Stomach (tissue), 9 donors: ENCODE results near the gene FAM98C. TPM values are rescaled to one million over a fixed set of nuclear protein-coding genes. Genes with fewer than 3 reads are reported as not detected.

Source experiments
- DNase-seq, 2 donors: peaks; one replicate each; pipeline versions ENCODE4 v3.0.0 to v3.0.0-alpha.2; 2013 to 2019
- H3K27ac ChIP-seq, 5 donors: fragments of 200-600 bp in 4 of 5; sonication (generic) in 4 of 5; one replicate each; pipeline ENCODE4 v1.5.1; 2013 to 2019; ENCODE audit warnings: mild to moderate bottlenecking in 1 of 5, moderate library complexity in 1 of 5
- H3K27me3 ChIP-seq, 3 donors: fragments of 200-600 bp; sonication (generic); one replicate each; pipeline ENCODE4 v1.5.1; 2017 to 2019; ENCODE audit warnings: mixed run types in 1 of 3
- H3K36me3 ChIP-seq, 4 donors: fragments of 200-600 bp; sonication (generic); 1 replicate in 3 of 4; 2 replicates in 1 of 4; pipeline ENCODE4 v1.5.1; 2016 to 2019
- H3K4me1 ChIP-seq, 4 donors: fragments of 200-600 bp; sonication (generic); one replicate each; pipeline ENCODE4 v1.5.1; 2016 to 2019
- H3K4me3 ChIP-seq, 4 donors: fragments of 200-600 bp; sonication (generic) in 3 of 4; one replicate each; pipeline ENCODE4 v1.5.1; 2016 to 2019; ENCODE audit warnings: mild to moderate bottlenecking in 1 of 4
- H3K9me3 ChIP-seq, 4 donors: fragments of 200-600 bp; sonication (generic); one replicate each; pipeline ENCODE4 v1.5.1; 2016 to 2019
- EP300 ChIP-seq: sonication (generic); formaldehyde crosslinking; IDR thresholded peaks from one replicate; pipeline ENCODE4 v1.6.1; 2017; ENCODE audit warnings: antibody characterized with exemption
- POLR2A ChIP-seq, 4 donors: fragments of 450-650 bp; IDR thresholded peaks; one replicate each; pipeline ENCODE4 v1.6.1; 2016; ENCODE audit warnings: antibody characterized with exemption in 4 of 4, control low read depth in 2 of 4, mild to moderate bottlenecking in 1 of 4, moderate library complexity in 1 of 4
- POLR2AphosphoS5 ChIP-seq, 3 donors: sonication (generic); formaldehyde crosslinking; IDR thresholded peaks; one replicate each; pipeline ENCODE4 v1.6.1; 2016; ENCODE audit warnings: antibody characterized with exemption in 3 of 3
- WGBS, 5 donors: extraction: QIAGEN DNeasy Blood & Tissue Kit in 3 of 5; methylation state at CpG; one replicate each; pipeline versions ENCODE4 v1.1.5 to v1.1.7; 2013 to 2018; 5-methylcytosine and 5-hydroxymethylcytosine counted together
- intact Hi-C: fragments of 100-400 bp; cut with DNase I; formaldehyde crosslinking; loops from one replicate; pipeline ENCODE4 v1.15.1; 2023; ENCODE audit warnings: low total_unique reads
- polyA plus RNA-seq, 3 donors: library from polyadenylated mRNA; stranded (reverse); fragments of 200-250 nt; gene quantifications; one replicate each; pipeline ENCODE4 v1.2.3, GENCODE V29; 2013
- total RNA-seq, 5 donors: library from RNA; depleted of rRNA; stranded (reverse); fragments of >200 nt; gene quantifications; one replicate each; pipeline versions ENCODE4 v1.1.0 to v1.2.3, GENCODE V29; 2014 to 2016
- TF ChIP-seq, protein P1 (sequence below), 7 experiments: fragments of 450-650 bp in 4 of 7; fragments of 200-600 bp in 3 of 7; sonication (generic) in 3 of 7; IDR thresholded peaks; one replicate each; pipeline ENCODE4 v1.5.1; 2016 to 2019; ENCODE audit warnings: antibody characterized with exemption in 7 of 7, control low read depth in 2 of 7, mild to moderate bottlenecking in 1 of 7
- donor health status: healthy with polysubstance abuse.
- donor health status: Bipolar disorder and iron deficiency.
- donor health status: healthy.

FAM98C gene
- total and polyA plus RNA-seq, 8 donors: 4.0 to 222 (median 19.9) TPM

DNA sequence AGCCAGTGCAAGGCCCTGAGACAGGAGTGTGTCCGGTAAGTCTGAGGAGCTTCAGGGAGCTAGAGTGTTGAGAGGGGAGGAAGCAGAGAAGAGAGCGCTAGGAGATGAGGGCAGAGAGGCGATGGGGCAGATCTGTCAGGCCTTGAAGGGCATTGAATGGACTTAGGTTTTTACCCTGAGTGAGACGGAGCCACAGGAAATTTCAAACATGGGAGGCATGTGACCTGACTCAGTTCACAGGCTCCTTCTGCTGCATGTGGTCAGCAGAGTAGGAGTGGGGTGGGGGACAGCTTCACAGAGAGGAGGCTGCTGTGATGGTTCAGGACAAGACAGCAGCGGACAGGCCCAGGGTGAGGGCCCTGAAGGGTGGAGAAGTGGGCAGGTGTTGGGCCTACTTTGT, 2.5 kb upstream of the FAM98C start:
- intact Hi-C loops: no loop called here
- H3K9me3 ChIP-seq: no peaks in the 10 kb centered on the region
- no peak overlapping the region for H3K4me3 ChIP-seq
- H3K27me3 ChIP-seq: peaks cover 6 to 56% (median 40%) of the 10 kb centered on the region in 3 donors
- 67 to 82% (median 78%) methylated on average over 5 of the region's 5 CpGs for WGBS, 5 donors
- peaks cover 10 to 27% (median 18%) of the 10 kb centered on the region in 4 donors for H3K4me1 ChIP-seq
- peaks cover 2 to 8% (median 5%) of the 10 kb centered on the region in 4 donors for H3K36me3 ChIP-seq
- no peak for TF ChIP-seq POLR2A (IDR thresholded peaks at IDR 0.05)
- H3K27ac ChIP-seq: no peak overlapping the region
- no peak for DNase-seq

DNA sequence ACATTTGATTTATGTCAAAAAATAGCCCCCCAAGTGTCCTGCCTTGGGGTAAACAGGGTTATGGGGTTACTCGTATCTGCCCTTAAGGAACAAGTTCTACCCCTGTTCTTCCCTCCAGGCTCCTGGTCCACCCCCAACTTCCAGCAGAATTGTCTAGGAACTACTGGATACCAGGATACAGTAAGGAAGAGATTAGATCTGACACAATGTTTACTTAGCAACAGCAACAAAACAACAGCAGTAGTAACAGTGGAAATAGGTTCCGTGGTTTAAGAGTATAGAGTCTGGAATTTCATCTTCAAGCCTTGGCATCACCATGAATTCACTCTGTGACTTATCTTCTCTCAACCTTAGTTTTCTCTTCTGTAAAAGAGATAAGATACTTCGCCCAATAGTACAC, 1.7 kb upstream of the FAM98C start:
- peaks cover 0 to 48% (median 32%) of the 10 kb centered on the region in 3 donors for H3K27me3 ChIP-seq
- H3K4me3 ChIP-seq: no peak overlapping the region
- intact Hi-C loops: no loop called here
- TF ChIP-seq EP300 (no peak), POLR2A (IDR thresholded peaks at IDR 0.05) (no peak)
- TF ChIP-seq, protein P1, sequence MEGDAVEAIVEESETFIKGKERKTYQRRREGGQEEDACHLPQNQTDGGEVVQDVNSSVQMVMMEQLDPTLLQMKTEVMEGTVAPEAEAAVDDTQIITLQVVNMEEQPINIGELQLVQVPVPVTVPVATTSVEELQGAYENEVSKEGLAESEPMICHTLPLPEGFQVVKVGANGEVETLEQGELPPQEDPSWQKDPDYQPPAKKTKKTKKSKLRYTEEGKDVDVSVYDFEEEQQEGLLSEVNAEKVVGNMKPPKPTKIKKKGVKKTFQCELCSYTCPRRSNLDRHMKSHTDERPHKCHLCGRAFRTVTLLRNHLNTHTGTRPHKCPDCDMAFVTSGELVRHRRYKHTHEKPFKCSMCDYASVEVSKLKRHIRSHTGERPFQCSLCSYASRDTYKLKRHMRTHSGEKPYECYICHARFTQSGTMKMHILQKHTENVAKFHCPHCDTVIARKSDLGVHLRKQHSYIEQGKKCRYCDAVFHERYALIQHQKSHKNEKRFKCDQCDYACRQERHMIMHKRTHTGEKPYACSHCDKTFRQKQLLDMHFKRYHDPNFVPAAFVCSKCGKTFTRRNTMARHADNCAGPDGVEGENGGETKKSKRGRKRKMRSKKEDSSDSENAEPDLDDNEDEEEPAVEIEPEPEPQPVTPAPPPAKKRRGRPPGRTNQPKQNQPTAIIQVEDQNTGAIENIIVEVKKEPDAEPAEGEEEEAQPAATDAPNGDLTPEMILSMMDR (IDR thresholded peaks at IDR 0.05): no peak
- peaks cover 6 to 16% (median 11%) of the 10 kb centered on the region in 4 donors for H3K36me3 ChIP-seq
- H3K4me1 ChIP-seq: peaks cover 10 to 21% (median 15%) of the 10 kb centered on the region in 4 donors
- DNase-seq: no peak
- H3K9me3 ChIP-seq: no peaks in the 10 kb centered on the region
- WGBS, 5 donors: 41 to 64% (median 50%) methylated on average over 3 of the region's 3 CpGs
- H3K27ac ChIP-seq: no peak overlapping the region

DNA sequence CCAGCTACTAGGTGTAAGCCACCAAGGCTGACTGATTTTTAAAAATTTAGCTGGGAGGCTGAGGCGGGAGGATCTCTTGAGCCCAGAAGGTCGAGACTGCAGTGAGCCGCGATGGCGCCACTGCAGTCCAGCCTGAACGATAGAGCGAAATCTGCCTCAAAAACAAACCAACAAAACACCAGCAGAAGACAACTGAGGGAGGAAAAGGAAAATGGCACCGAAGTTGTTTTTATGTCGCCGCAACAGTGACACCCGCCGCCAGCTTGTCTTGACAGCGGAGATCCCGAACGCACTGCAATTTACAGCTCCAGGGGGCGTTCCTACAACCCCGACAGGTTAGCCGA, 298 bp upstream of the FAM98C start:
- 2 to 7% (median 4%) methylated on average over 16 to 18 of the region's 18 CpGs for WGBS, 5 donors
- intact Hi-C loops: no loop called here
- Histone ChIP-seq H3K4me3 (peak overlapping the region; percentile 70 to 100 (median 78)), H3K27me3 (peaks cover 0 to 34% (median 21%) of the 10 kb centered on the region in 3 donors), H3K27ac (peak overlapping the region; percentile 34 to 93 (median 89)), H3K36me3 (peaks cover 8 to 30% (median 26%) of the 10 kb centered on the region in 4 donors), H3K9me3 (no peaks in the 10 kb centered on the region), H3K4me1 (peaks cover 10 to 21% (median 15%) of the 10 kb centered on the region in 4 donors)
- TF ChIP-seq, protein P1 (IDR thresholded peaks at IDR 0.05): no peak
- TF ChIP-seq POLR2AphosphoS5 (IDR thresholded peaks at IDR 0.05): peak in 1 of 3 donors; percentile 31
- DNase-seq: no peak

DNA sequence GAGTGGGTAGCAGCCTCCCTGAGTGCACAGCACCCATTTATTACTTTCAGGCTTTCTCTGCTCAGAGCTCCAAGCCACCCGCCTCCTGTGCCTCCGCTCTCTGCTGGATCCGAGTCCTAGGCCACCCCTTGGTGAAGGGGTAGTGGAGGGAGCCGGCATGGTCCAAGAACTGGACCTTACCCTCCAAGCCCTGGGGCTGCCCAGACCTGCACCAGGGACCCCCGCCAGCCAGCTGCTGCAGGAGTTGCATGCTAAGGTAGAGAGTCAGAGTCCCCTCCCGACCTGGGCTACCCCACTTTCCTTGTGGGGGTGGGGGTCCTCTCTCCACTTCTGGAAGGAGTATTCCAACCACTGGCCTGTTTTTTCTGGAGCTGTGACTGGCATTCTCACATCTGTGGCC, 2.0 kb downstream of the FAM98C start:
- no peak overlapping the region for H3K27ac ChIP-seq
- no peak overlapping the region for H3K4me3 ChIP-seq
- peaks cover 10 to 21% (median 15%) of the 10 kb centered on the region in 4 donors for H3K4me1 ChIP-seq
- no peak for DNase-seq
- H3K27me3 ChIP-seq: peaks cover 0 to 11% (median 4%) of the 10 kb centered on the region in 3 donors
- no peaks in the 10 kb centered on the region for H3K9me3 ChIP-seq
- peaks cover 8 to 45% (median 42%) of the 10 kb centered on the region in 4 donors for H3K36me3 ChIP-seq
- intact Hi-C loops: no loop called here
- WGBS, 5 donors: 93 to 97% (median 95%) methylated on average over 5 to 6 of the region's 6 CpGs
- no peak for TF ChIP-seq POLR2A (IDR thresholded peaks at IDR 0.05)
- TF ChIP-seq, protein P1 (IDR thresholded peaks at IDR 0.05): no peak
- TF ChIP-seq EP300: no peak
- no peak for TF ChIP-seq POLR2AphosphoS5 (IDR thresholded peaks at IDR 0.05)

DNA sequence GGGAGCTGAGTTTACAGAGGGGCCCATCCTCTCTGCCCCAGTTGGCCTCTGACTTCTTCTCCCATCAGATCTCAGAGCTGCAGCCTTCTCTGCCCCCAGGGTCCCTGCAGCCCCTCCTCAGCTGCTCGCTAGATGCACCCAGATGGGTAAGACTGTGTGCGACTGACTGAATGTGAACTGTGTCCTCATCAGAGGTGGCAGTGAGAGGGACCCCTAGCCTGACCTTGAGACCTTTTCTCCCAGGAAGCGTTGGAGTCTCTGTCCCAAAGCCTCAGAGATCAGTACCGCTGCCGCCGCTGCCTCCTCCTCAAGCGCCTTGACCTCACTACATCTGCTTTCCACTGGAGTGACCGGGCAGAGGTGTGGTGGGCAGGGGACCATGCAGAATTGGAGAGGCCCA, 2.4 kb downstream of the FAM98C start:
- H3K27me3 ChIP-seq: peaks cover 0 to 7% (median 0%) of the 10 kb centered on the region in 3 donors
- 80 to 95% (median 93%) methylated on average over 5 to 8 of the region's 8 CpGs for WGBS, 5 donors
- H3K36me3 ChIP-seq: peaks cover 8 to 45% (median 42%) of the 10 kb centered on the region in 4 donors
- intact Hi-C loops: no loop called here
- H3K4me1 ChIP-seq: peaks cover 10 to 21% (median 15%) of the 10 kb centered on the region in 4 donors
- no peak overlapping the region for H3K27ac ChIP-seq
- H3K9me3 ChIP-seq: no peaks in the 10 kb centered on the region
- no peak for TF ChIP-seq POLR2AphosphoS5 (IDR thresholded peaks at IDR 0.05)
- DNase-seq: no peak
- H3K4me3 ChIP-seq: no peak overlapping the region
